OCI-LY3 (cell line): ENCODE data around the gene FAT1.

Experiments
- EZH2phosphoT487 ChIP-seq: fragments of 200-600 bp; shearing (Covaris generic); IDR thresholded peaks from 2 replicates; pipeline ENCODE4 v1.6.1; 2018; ENCODE audit warnings: antibody characterized with exemption, mixed run types, low read depth
- TF ChIP-seq, protein P1 (sequence below): fragments of 200-600, 300-600 bp; sonication (generic); IDR thresholded peaks from 2 replicates; pipeline ENCODE4 v1.5.1; 2014; ENCODE audit warnings: antibody characterized with exemption, low read length, low read depth

DNA sequence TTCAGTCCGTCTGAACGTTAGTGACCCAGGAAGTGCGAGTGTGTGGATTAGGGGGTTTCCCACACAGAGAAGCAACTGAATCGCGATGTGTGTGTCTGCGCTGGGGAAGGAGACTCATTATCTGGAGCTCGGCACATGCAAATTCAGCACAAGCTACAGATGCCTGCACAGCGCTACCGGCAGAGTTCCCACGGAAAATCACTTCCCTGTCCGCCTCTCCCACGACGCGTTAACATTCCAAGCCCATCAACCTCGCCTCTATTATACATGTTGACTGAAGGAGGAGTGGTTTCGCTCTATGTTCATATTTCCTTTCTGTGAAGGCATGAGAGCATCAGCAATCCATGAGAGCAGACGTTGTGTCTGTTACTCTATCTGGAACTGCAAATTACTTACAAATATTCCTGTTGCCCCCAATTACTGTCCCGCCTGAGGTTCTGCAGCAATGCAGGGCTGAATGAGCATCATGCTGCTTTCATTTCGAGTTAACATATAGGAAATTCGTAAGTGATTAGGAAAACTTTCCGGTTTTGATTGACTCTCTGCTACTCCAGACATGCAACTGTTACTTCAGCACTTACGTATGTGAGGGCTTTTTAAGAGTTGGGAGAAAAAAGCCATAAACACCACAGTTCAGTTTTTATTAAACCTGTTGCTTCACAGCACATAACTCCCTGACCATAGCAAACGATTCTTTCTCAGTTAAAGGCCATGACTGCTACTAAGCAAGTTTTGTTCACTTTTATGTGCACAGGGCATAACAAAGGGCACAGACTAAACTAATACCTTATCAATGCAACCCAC is 153.3 kb downstream of the FAT1 start:
- TF ChIP-seq, protein P1, sequence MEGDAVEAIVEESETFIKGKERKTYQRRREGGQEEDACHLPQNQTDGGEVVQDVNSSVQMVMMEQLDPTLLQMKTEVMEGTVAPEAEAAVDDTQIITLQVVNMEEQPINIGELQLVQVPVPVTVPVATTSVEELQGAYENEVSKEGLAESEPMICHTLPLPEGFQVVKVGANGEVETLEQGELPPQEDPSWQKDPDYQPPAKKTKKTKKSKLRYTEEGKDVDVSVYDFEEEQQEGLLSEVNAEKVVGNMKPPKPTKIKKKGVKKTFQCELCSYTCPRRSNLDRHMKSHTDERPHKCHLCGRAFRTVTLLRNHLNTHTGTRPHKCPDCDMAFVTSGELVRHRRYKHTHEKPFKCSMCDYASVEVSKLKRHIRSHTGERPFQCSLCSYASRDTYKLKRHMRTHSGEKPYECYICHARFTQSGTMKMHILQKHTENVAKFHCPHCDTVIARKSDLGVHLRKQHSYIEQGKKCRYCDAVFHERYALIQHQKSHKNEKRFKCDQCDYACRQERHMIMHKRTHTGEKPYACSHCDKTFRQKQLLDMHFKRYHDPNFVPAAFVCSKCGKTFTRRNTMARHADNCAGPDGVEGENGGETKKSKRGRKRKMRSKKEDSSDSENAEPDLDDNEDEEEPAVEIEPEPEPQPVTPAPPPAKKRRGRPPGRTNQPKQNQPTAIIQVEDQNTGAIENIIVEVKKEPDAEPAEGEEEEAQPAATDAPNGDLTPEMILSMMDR, result no peak
- no peak for TF ChIP-seq EZH2phosphoT487
